RWPE1 (cell line): ENCODE data around the gene RASSF3.
"Not testable (repeated sequence)": the region's sequence is repeated elsewhere in the genome, so short reads cannot be mapped to it uniquely, and the experiment has no call there.

Source experiments
- CTCF ChIA-PET: fragments of 350-600 bp; sonication (Branson Sonifier 250); formaldehyde crosslinking; extraction: SDS; loops from one replicate; lab custom pipeline; 2021; lab: Yijun Ruan, JAX
- POLR2A ChIA-PET: fragments of 400-600 bp; formaldehyde crosslinking; extraction: SDS; loops from one replicate; lab custom pipeline; 2020; ENCODE audit warnings: antibody characterized with exemption; ENCODE audit not compliant: low non-redundant PET; lab: Yijun Ruan, JAX
- DNase-seq: peaks from one replicate; pipeline ENCODE4 v3.0.0; 2012; ENCODE audit warnings: low spot score
- H3K27ac ChIP-seq: fragments of 450-650 bp; 2 replicates; pipeline ENCODE4 v1.5.1; 2017
- TF ChIP-seq, protein P1 (sequence below): fragments of 450-650 bp; conservative IDR thresholded peaks from 2 replicates; pipeline ENCODE4 v1.5.1; 2017; ENCODE audit warnings: low read depth, mild to moderate bottlenecking

RASSF3 gene

GRCh38 chr12:64580681-64581080 is 29.6 kb upstream of the RASSF3 start:
- no peak for DNase-seq
- ChIA-PET POLR2A (no interaction called here), CTCF (no interaction called here)
- TF ChIP-seq, protein P1, sequence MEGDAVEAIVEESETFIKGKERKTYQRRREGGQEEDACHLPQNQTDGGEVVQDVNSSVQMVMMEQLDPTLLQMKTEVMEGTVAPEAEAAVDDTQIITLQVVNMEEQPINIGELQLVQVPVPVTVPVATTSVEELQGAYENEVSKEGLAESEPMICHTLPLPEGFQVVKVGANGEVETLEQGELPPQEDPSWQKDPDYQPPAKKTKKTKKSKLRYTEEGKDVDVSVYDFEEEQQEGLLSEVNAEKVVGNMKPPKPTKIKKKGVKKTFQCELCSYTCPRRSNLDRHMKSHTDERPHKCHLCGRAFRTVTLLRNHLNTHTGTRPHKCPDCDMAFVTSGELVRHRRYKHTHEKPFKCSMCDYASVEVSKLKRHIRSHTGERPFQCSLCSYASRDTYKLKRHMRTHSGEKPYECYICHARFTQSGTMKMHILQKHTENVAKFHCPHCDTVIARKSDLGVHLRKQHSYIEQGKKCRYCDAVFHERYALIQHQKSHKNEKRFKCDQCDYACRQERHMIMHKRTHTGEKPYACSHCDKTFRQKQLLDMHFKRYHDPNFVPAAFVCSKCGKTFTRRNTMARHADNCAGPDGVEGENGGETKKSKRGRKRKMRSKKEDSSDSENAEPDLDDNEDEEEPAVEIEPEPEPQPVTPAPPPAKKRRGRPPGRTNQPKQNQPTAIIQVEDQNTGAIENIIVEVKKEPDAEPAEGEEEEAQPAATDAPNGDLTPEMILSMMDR: no peak
- H3K27ac ChIP-seq: no peak overlapping the region

- ChIA-PET CTCF (no interaction called here), POLR2A (no interaction called here)
- DNase-seq: no peak
Observed at GRCh38 chr12:64582114-64582513, 28.2 kb upstream of the RASSF3 start.

DNA sequence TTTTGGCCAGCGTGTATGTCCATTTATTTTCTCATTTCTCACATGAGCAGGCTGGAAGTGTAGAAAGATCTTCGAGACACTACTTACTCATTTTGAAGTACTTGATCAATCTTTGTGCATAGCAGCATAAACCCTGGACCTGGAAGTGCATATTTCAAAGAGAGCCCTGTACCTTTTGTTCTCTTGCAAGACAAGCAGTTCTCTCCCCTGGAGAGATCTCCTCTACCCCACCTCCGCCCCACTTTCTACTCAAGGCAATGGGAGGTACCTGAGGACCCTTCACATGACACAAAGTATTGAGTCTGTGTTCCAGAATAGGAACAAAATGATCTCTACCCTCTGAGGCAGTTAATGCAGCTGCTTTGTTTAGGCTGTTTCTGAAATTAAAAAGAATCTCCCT is 27.4 kb upstream of the RASSF3 start:
- CTCF ChIA-PET: interaction anchor here (0.6 kb wide), 2 partner anchors 16 to 631 kb away, joined by 3 to 5 read pairs; no protein-coding TSS in a partner anchor

More at GRCh38 chr12:64582114-64582513, 28.2 kb upstream of the RASSF3 start:
- no peak overlapping the region for H3K27ac ChIP-seq
- TF ChIP-seq, protein P1: no peak

GRCh38 chr12:64583395-64583770 is 26.9 kb upstream of the RASSF3 start:
- DNase-seq, H3K27ac ChIP-seq, CTCF ChIA-PET, POLR2A ChIA-PET: not testable (repeated sequence)

More for the DNA sequence above, 27.4 kb upstream of the RASSF3 start:
- TF ChIP-seq, protein P1: no peak
- DNase-seq: no peak
- H3K27ac ChIP-seq: no peak overlapping the region
- POLR2A ChIA-PET: no interaction called here

- no peak for DNase-seq
- POLR2A ChIA-PET: no interaction called here
- CTCF ChIA-PET: interaction anchor here (0.6 kb wide), 1 partner anchor 1718 kb away, joined by 3 read pairs; no protein-coding TSS in a partner anchor
- TF ChIP-seq, protein P1: no peak
- H3K27ac ChIP-seq: no peak overlapping the region
Observed at GRCh38 chr12:64583771-64584421, 26.4 kb upstream of the RASSF3 start.

GRCh38 chr12:64585104-64585503 is 25.2 kb upstream of the RASSF3 start:
- no peak overlapping the region for H3K27ac ChIP-seq
- TF ChIP-seq, protein P1: no peak
- ChIA-PET POLR2A (no interaction called here), CTCF (interaction anchor here (0.6 kb wide), 2 partner anchors 84 to 379 kb away, joined by 3 to 6 read pairs; no protein-coding TSS in a partner anchor)
- no peak for DNase-seq

GRCh38 chr12:64587447-64587846 is 22.8 kb upstream of the RASSF3 start:
- ChIA-PET CTCF (no interaction called here), POLR2A (no interaction called here)
- no peak overlapping the region for H3K27ac ChIP-seq
- TF ChIP-seq, protein P1: no peak
- no peak for DNase-seq
